Measurements from ENCODE around the gene CD247.

The CD247 gene

GRCh38 chr1:167489571-167490340 lies 28.6 kb downstream of the CD247 start:
- no peak for DNase-seq (ENCODE audit: low read depth in 2 of 3, low spot score in 2 of 3)

GRCh38 chr1:167488786-167489185 lies 29.5 kb downstream of the CD247 start:
- DNase-seq (ENCODE audit: low read depth in 2 of 3, low spot score in 2 of 3) = no peak

- no peak for DNase-seq (ENCODE audit: low read depth in 2 of 3, low spot score in 2 of 3)
Measured at GRCh38 chr1:167487614-167488013, 30.7 kb downstream of the CD247 start.

GRCh38 chr1:167486090-167486824 lies 32.1 kb downstream of the CD247 start:
- DNase-seq (ENCODE audit: low read depth in 2 of 3, low spot score in 2 of 3) = no peak

- DNase-seq (ENCODE audit: low read depth in 2 of 3, low spot score in 2 of 3) = no peak
Measured at GRCh38 chr1:167484726-167485502, 33.4 kb downstream of the CD247 start.

GRCh38 chr1:167483790-167484189 lies 34.5 kb downstream of the CD247 start:
- DNase-seq (ENCODE audit: low read depth in 2 of 3, low spot score in 2 of 3) = no peak

GRCh38 chr1:167482184-167482583 lies 36.1 kb downstream of the CD247 start:
- DNase-seq (ENCODE audit: low read depth in 2 of 3, low spot score in 2 of 3) = no peak

- DNase-seq (ENCODE audit: low read depth in 2 of 3, low spot score in 2 of 3) = no peak
Measured at GRCh38 chr1:167479331-167479979, 38.9 kb downstream of the CD247 start.

- no peak for DNase-seq (ENCODE audit: low read depth in 2 of 3, low spot score in 2 of 3)
Measured at GRCh38 chr1:167477986-167478385, 40.3 kb downstream of the CD247 start.

GRCh38 chr1:167476061-167476460 lies 42.3 kb downstream of the CD247 start:
- no peak for DNase-seq (ENCODE audit: low read depth in 2 of 3, low spot score in 2 of 3)

- no peak for DNase-seq (ENCODE audit: low read depth in 2 of 3, low spot score in 2 of 3)
Measured at GRCh38 chr1:167474191-167474641, 44.1 kb downstream of the CD247 start.

GRCh38 chr1:167473761-167474160 lies 44.6 kb downstream of the CD247 start:
- DNase-seq (ENCODE audit: low read depth in 2 of 3, low spot score in 2 of 3) = no peak

GRCh38 chr1:167472752-167473521 lies 45.4 kb downstream of the CD247 start:
- DNase-seq (ENCODE audit: low read depth in 2 of 3, low spot score in 2 of 3) = no peak

GRCh38 chr1:167471568-167471967 lies 46.8 kb downstream of the CD247 start:
- no peak for DNase-seq (ENCODE audit: low read depth in 2 of 3, low spot score in 2 of 3)

GRCh38 chr1:167469280-167469965 lies 48.9 kb downstream of the CD247 start:
- no peak for DNase-seq (ENCODE audit: low read depth in 2 of 3, low spot score in 2 of 3)

- no peak for DNase-seq (ENCODE audit: low read depth in 2 of 3, low spot score in 2 of 3)
Measured at GRCh38 chr1:167467752-167468151, 50.6 kb downstream of the CD247 start.

GRCh38 chr1:167467126-167467710 lies 51.1 kb downstream of the CD247 start:
- DNase-seq (ENCODE audit: low read depth in 2 of 3, low spot score in 2 of 3) = no peak

GRCh38 chr1:167465743-167466142 lies 52.6 kb downstream of the CD247 start:
- DNase-seq (ENCODE audit: low read depth in 2 of 3, low spot score in 2 of 3) = no peak

GRCh38 chr1:167465018-167465417 lies 53.3 kb downstream of the CD247 start:
- no peak for DNase-seq (ENCODE audit: low read depth in 2 of 3, low spot score in 2 of 3)

All from activated CD8-positive, alpha-beta memory T cell treated with anti-CD3 and anti-CD28 coated beads for 48 hours (primary cell).